Measurements from ENCODE around the gene CDH26.
A peak's percentile ranks its signal among the peaks of the same experiment; 100 is the strongest.

Gene CDH26

GRCh38 chr20:59972037-59972801 is 14.0 kb downstream of the CDH26 start:
- Histone ChIP-seq H3K4me3 (replicated peaks; ENCODE audit: insufficient read depth, low read length) (no peak overlapping the region), H3K27ac (replicated peaks) (0 out of 2 replicates have a peak overlapping the region, but pooled peaks have one; percentile 31), H3K27me3 (ENCODE audit: insufficient read depth, poor library complexity, severe bottlenecking) (no peaks in the 10 kb centered on the region)
- DNase-seq (ENCODE audit: low read depth in 1 of 2, low spot score in 1 of 2) = peak in 1 of 2 experiments; percentile 25
- TF ChIP-seq REST (IDR thresholded peaks at IDR 0.05; ENCODE audit: insufficient replicate concordance, low read depth) (no peak), GABPA (IDR thresholded peaks at IDR 0.05; ENCODE audit: low read depth) (no peak), CTCF (IDR thresholded peaks at IDR 0.05; ENCODE audit: insufficient read depth, low read length) (no peak)

- Histone ChIP-seq H3K27me3 (ENCODE audit: insufficient read depth, poor library complexity, severe bottlenecking) (no peaks in the 10 kb centered on the region), H3K27ac (replicated peaks) (no peak overlapping the region), H3K4me3 (replicated peaks; ENCODE audit: insufficient read depth, low read length) (no peak overlapping the region)
- DNase-seq (ENCODE audit: low read depth in 1 of 2, low spot score in 1 of 2) = no peak
- TF ChIP-seq CTCF (IDR thresholded peaks at IDR 0.05; ENCODE audit: insufficient read depth, low read length) = no peak
- TF ChIP-seq SPI1 (IDR thresholded peaks at IDR 0.05; ENCODE audit: borderline replicate concordance, low read depth) = no peak
- TF ChIP-seq POLR2AphosphoS5 (IDR thresholded peaks at IDR 0.05; ENCODE audit: low read depth) = no peak
- TF ChIP-seq REST (IDR thresholded peaks at IDR 0.05; ENCODE audit: insufficient replicate concordance, low read depth) = no peak
- TF ChIP-seq GABPA (IDR thresholded peaks at IDR 0.05; ENCODE audit: low read depth) = no peak
Observed at GRCh38 chr20:59976156-59976782, 18.0 kb downstream of the CDH26 start.

GRCh38 chr20:59977086-59977485 is 18.9 kb downstream of the CDH26 start:
- TF ChIP-seq POLR2AphosphoS5 (IDR thresholded peaks at IDR 0.05; ENCODE audit: low read depth) = no peak
- TF ChIP-seq REST (IDR thresholded peaks at IDR 0.05; ENCODE audit: insufficient replicate concordance, low read depth) = no peak
- no peak for TF ChIP-seq SPI1 (IDR thresholded peaks at IDR 0.05; ENCODE audit: borderline replicate concordance, low read depth)
- no peak for TF ChIP-seq CTCF (IDR thresholded peaks at IDR 0.05; ENCODE audit: insufficient read depth, low read length)
- TF ChIP-seq GABPA (IDR thresholded peaks at IDR 0.05; ENCODE audit: low read depth) = no peak
- Histone ChIP-seq H3K27me3 (ENCODE audit: insufficient read depth, poor library complexity, severe bottlenecking) (no peaks in the 10 kb centered on the region), H3K27ac (replicated peaks) (no peak overlapping the region), H3K4me3 (replicated peaks; ENCODE audit: insufficient read depth, low read length) (no peak overlapping the region)
- DNase-seq (ENCODE audit: low read depth in 1 of 2, low spot score in 1 of 2) = no peak
